DOHH2 (cell line): ENCODE results near the gene NRROS.

Source experiments
- H3F3A ChIP-seq: fragments of 200-600 bp; sonication (generic), shearing (Covaris generic); 2 replicates; pipeline ENCODE4 v1.6.0; 2016; ENCODE audit warnings: antibody characterized with exemption, mild to moderate bottlenecking; ENCODE audit not compliant: control insufficient read depth, insufficient read depth
- H3K27ac ChIP-seq: fragments of 200-600 bp; sonication (generic); 2 replicates; pipeline ENCODE4 v1.5.1; 2014; ENCODE audit warnings: low read depth, mild to moderate bottlenecking, low read length, moderate library complexity
- H3K27me3 ChIP-seq: fragments of 200-600 bp; sonication (generic); 2 replicates; pipeline ENCODE4 v1.6.1; 2014; ENCODE audit warnings: mild to moderate bottlenecking, low read length, mixed read lengths; ENCODE audit not compliant: control insufficient read depth
- H3K36me3 ChIP-seq: fragments of 200-600 bp; sonication (generic); 2 replicates; pipeline ENCODE4 v1.6.1; 2014; ENCODE audit warnings: mild to moderate bottlenecking, low read length, moderate library complexity, mixed read lengths; ENCODE audit not compliant: control insufficient read depth
- H3K4me1 ChIP-seq: fragments of 200-600 bp; sonication (generic); 2 replicates; pipeline ENCODE4 v1.6.1; 2014; ENCODE audit warnings: mild to moderate bottlenecking, low read length, mixed read lengths; ENCODE audit not compliant: control insufficient read depth
- H3K4me2 ChIP-seq: fragments of 200-600 bp; sonication (generic); 2 replicates; pipeline ENCODE4 v1.6.0; 2014; ENCODE audit warnings: mild to moderate bottlenecking, low read length, moderate library complexity
- H3K4me3 ChIP-seq: fragments of 200-600 bp; sonication (generic); 2 replicates; pipeline ENCODE4 v1.5.1; 2014; ENCODE audit warnings: mild to moderate bottlenecking, low read length, mixed read lengths
- H3K79me2 ChIP-seq: fragments of 200-600 bp; sonication (generic); 2 replicates; pipeline ENCODE4 v1.6.1; 2014; ENCODE audit warnings: mild to moderate bottlenecking, low read length, mixed read lengths; ENCODE audit not compliant: control insufficient read depth
- H3K9me2 ChIP-seq: fragments of 200-600 bp; sonication (generic); replicated peaks from 2 replicates; pipeline ENCODE4 v1.6.1; 2014; ENCODE audit warnings: mild to moderate bottlenecking, low read length, mixed read lengths; ENCODE audit not compliant: control insufficient read depth
- H3K9me3 ChIP-seq: fragments of 200-600 bp; sonication (generic); 2 replicates; pipeline ENCODE4 v1.6.1; 2014; ENCODE audit warnings: antibody characterized with exemption, low read length, mixed read lengths; ENCODE audit not compliant: control insufficient read depth, insufficient read depth
- H4K20me1 ChIP-seq: fragments of 200-600 bp; sonication (generic); 2 replicates; pipeline ENCODE4 v1.6.0; 2014; ENCODE audit warnings: low read depth, mild to moderate bottlenecking, antibody characterized with exemption, low read length, moderate library complexity; ENCODE audit not compliant: control insufficient read depth, insufficient read depth
- CTCF ChIP-seq: fragments of 200-600 bp; sonication (generic); IDR thresholded peaks from one replicate; pipeline ENCODE4 v1.5.1; 2014; ENCODE audit warnings: antibody characterized with exemption, mild to moderate bottlenecking, low read depth, low read length; ENCODE audit not compliant: poor library complexity, severe bottlenecking
- EZH2phosphoT487 ChIP-seq: fragments of 200-600 bp; sonication (generic); IDR thresholded peaks from 2 replicates; pipeline ENCODE4 v1.6.1; 2017; ENCODE audit warnings: borderline replicate concordance, mild to moderate bottlenecking, antibody characterized with exemption, low read length, moderate library complexity, mixed read lengths

NRROS gene

GRCh38 chr3:196689941-196690660 is 50.6 kb downstream of the NRROS start:
- Histone ChIP-seq H3K27me3 (peaks cover 20% of the 10 kb centered on the region), H3K36me3 (no peaks in the 10 kb centered on the region), H3K9me2 (no peaks in the 10 kb centered on the region), H3K4me1 (peaks cover 21% of the 10 kb centered on the region), H3K4me3 (no peak overlapping the region), H3F3A (no peaks in the 10 kb centered on the region), H3K9me3 (no peaks in the 10 kb centered on the region), H3K79me2 (no peaks in the 10 kb centered on the region), H3K4me2 (no peak overlapping the region), H4K20me1 (no peaks in the 10 kb centered on the region), H3K27ac (no peak overlapping the region)
- TF ChIP-seq EZH2phosphoT487 (no peak), CTCF (no peak)

GRCh38 chr3:196691386-196691785 is 51.9 kb downstream of the NRROS start:
- Histone ChIP-seq H3K27me3 (peaks cover 20% of the 10 kb centered on the region), H3K4me3 (no peak overlapping the region), H3K9me3 (no peaks in the 10 kb centered on the region), H3K9me2 (no peaks in the 10 kb centered on the region), H4K20me1 (no peaks in the 10 kb centered on the region), H3F3A (no peaks in the 10 kb centered on the region), H3K4me2 (no peak overlapping the region), H3K27ac (no peak overlapping the region), H3K36me3 (no peaks in the 10 kb centered on the region), H3K79me2 (no peaks in the 10 kb centered on the region), H3K4me1 (peaks cover 20% of the 10 kb centered on the region)
- TF ChIP-seq EZH2phosphoT487 = no peak
- TF ChIP-seq CTCF = no peak

GRCh38 chr3:196694202-196694638 is 54.7 kb downstream of the NRROS start:
- H3K36me3 ChIP-seq = no peaks in the 10 kb centered on the region
- no peaks in the 10 kb centered on the region for H3F3A ChIP-seq
- no peak overlapping the region for H3K27ac ChIP-seq
- peak overlapping the region; percentile 33; the same call in 1 of the 2 replicates for H3K4me2 ChIP-seq
- no peaks in the 10 kb centered on the region for H3K79me2 ChIP-seq
- TF ChIP-seq CTCF (no peak), EZH2phosphoT487 (no peak)
- H3K4me3 ChIP-seq = no peak overlapping the region
- H3K9me2 ChIP-seq = no peaks in the 10 kb centered on the region
- H3K9me3 ChIP-seq = no peaks in the 10 kb centered on the region
- H4K20me1 ChIP-seq = no peaks in the 10 kb centered on the region
- peaks cover 25% of the 10 kb centered on the region for H3K4me1 ChIP-seq
- H3K27me3 ChIP-seq = peaks cover 20% of the 10 kb centered on the region
